PC-3 (cell line): ENCODE data around the gene MAP1LC3B2.

Experiments
- CTCF ChIP-seq: fragments of 300-600 bp; sonication (generic); conservative IDR thresholded peaks from 2 replicates; pipeline ENCODE4 v1.5.1; 2017; ENCODE audit warnings: antibody characterized with exemption, low read depth, mild to moderate bottlenecking, low read length
- EZH2phosphoT487 ChIP-seq: fragments of 300-600 bp; sonication (generic); IDR thresholded peaks from 2 replicates; pipeline ENCODE4 v1.6.1; 2018; ENCODE audit warnings: mild to moderate bottlenecking, antibody characterized with exemption, low read length, borderline replicate concordance

GRCh38 chr12:116578051-116578450 is 18.9 kb downstream of the MAP1LC3B2 start:
- TF ChIP-seq CTCF (no peak), EZH2phosphoT487 (no peak)
